Stimulated activated CD4-positive, alpha-beta T cell treated with anti-CD3 and anti-CD28 coated beads, Interleukin-12 subunit alpha, Interleukin-12 subunit beta, amount 100 ng/mL, for 48 hours (primary cell): ENCODE results near the gene PRKAG2.
A peak's percentile ranks its signal among the peaks of the same experiment; 100 is the strongest.
"Not testable (repeated sequence)": the region's sequence is repeated elsewhere in the genome, so short reads cannot be mapped to it uniquely, and the experiment has no call there.

Experiments used
- DNase-seq, 3 donors: peaks; one replicate each; pipeline ENCODE4 v3.0.0-alpha.2; 2020; ENCODE audit warnings: low read depth in 2 of 3, low spot score in 1 of 3

PRKAG2 gene

DNA sequence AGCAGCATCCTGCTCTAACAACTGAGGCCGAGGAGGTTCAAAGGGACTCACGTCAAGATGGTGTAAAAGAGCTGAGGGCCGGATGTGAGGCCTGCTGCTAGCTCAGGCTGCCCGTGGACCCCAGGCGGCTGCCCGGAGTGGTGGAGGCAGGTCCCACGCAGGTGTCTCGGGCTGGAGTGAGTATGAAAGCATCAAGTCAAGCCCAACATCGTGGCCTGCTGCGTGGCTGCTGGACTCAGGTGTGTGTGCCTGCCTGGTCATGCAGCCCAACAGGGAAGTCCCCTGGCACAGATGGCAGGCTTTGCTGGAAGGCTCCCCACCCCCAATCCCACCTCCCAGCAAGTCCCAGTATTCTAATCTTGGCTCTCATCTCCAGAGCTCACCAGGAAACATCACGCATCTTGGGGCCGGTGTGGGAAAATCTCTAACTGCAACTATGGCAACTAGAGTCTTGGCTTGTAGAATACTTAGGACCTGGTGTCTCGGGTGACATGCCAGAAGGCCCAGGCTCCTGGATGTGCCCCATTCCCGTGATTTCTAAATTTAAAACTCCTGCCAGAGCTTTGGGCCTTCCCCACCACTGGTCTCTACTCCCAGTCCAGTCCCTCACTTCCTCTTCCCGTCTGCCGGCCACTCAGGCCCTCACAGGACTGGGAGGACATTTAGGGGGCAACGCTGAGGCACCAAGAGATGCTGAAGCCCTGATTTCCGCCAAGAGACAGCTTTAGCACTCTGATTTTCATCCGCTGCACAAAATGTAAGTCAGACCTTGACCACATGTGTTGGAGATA is 85.9 kb downstream of the PRKAG2 start:
- DNase-seq = no peak

DNA sequence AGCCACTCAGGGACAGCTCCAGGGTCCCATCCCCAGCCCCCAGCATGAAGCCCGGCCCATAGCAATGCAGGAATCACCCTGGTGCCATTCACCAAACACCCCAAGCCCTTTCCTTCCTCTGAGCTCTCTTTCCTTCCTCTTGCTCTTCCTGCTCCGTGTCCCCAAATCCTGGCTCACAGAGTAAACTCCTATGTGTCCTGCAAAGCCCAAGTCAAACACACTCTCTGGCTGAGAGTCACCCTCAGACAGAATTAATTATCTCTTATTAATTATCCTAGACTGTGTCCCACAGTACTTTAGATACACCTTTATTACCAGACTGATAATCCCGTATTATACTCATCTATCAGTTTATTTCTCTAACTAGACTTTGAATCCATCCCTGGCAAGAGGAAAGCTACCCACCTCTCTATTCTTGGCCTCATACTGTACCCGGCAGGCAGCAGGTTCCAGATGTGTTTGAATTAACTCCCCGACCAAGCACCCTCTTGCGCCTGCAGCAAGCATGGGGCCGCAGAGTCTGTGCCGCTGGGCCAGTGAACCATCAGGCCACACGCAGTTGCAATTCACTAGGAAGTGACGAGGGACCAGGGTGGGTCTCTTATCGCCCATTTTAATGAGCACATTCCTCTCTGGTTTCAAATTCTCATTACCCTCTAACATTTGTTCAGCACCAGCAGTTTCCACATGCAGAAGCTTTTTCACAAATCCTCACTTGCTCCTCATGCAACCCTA is 86.7 kb downstream of the PRKAG2 start:
- no peak for DNase-seq

DNA sequence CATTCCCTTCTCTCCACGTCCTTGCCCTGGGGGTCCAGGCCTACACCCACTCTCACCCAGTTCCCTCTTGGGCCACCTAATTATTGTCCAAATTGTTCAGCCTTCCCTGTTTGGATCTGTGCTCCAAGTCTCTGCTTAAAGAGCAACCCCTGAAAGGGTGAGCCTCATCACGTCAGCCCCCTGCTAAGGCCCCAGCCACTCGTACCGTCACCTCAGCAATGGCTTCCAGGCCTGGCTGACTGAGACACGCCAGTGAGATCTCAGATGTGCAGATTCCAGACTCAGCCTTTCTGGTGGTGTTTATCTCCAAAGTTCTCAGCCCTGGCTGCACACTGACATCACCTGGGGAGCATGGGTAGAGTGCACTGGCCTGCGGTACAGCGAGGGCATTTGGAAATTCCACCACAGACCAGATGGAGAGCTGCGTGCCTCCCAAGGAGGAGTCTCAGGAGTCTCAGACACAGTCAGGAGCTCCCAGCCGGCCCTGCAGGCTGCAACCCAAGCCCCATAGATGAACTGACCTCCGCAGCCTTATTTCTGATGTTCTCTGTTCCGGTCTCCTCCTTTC is 87.5 kb downstream of the PRKAG2 start:
- DNase-seq = no peak

- DNase-seq = no peak
Measured at GRCh38 chr7:151787348-151787747, 89.6 kb downstream of the PRKAG2 start.

- no peak for DNase-seq
Measured at GRCh38 chr7:151786936-151787335, 90.0 kb downstream of the PRKAG2 start.

- DNase-seq = no peak
Measured at GRCh38 chr7:151786241-151786640, 90.7 kb downstream of the PRKAG2 start.

GRCh38 chr7:151785681-151785965 is 91.3 kb downstream of the PRKAG2 start:
- no peak for DNase-seq

DNA sequence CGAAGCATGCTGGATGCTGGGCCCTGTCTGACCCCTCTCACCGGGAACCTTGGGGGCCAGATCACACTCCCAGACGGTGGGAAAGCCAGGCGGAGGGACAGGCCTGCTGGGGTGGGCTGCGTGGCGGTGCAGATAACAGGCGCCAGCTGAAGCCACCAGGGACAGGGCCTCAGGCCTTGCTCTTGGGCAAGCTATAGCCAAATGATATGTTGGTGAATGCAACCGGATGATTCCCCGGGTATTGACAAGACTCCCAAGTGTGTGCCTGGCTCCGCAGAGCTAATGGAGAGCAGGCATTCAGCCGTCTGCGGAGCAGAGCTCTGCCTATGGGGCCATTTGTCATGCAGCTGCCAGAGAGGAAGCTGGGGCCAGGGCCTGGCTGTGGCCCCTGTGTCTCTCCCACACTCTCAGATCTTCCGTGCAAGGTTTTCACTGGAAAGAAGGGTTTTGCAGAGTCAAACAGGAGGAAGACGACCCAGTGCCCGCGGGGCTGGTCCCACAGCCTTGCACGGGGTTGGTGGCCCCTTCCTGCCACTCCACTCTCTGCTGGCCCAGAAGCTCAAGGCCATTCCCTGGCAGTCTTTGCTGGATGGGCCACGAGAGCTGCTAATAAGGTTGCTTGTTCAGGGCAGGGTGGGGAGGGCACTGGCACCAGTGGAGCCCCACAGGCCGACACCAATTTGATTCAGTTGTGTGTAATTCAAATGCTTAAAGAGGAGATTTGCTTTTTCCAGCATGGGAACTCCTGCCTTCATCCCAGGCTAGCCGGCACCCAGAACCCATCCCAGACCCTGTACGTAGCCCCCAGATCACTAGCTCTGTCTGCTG is 91.8 kb downstream of the PRKAG2 start:
- no peak for DNase-seq

DNA sequence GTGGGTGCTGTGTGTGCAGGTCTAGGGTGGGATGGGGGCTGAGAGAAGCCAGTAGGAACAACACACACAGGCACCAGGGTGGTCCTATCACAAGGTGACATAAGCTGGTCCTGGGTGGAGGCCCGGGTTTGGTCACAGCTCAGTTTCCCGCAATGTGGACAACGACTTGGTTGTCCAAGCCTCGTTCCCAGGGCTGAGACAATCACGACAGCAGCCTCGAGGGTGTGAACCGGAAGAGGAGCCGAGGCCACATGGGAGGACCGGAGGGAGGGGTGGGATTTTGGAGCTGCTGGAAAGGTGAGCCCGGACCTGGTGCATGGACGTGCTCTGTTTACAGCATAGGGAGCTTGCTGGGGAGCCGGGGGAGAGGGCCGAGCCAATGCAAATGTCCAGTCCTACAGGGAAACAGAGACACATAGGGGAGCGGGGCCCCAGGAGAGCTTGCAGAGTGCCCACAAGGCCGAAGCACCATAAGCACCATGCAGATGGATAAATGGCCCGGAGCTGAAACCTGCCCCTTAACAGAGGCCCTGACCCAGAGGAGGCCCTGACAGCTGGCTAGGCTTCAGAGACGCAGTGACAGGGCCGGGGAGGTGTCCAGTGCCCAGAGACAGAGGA is 92.8 kb downstream of the PRKAG2 start:
- DNase-seq = no peak

- DNase-seq = peak; percentile 55 to 65 (median 55)
Measured at GRCh38 chr7:151782598-151783448, 94.1 kb downstream of the PRKAG2 start.

DNA sequence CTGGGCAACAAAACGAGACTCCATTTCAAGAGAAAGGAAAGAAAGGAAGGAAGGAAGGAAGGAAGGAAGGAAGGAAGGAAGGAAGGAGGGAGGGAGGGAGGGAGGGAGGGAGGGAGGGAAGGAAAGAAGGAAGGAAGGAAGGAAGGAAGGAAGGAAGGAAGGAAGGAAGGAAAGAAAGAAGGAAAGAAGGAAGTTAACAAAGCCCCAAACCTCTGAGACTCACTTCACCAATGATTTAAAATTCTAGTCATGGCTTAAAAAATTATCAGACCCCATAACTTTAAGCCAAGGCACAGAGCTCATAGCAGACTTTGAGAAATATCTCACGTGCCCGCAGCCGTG is 94.7 kb downstream of the PRKAG2 start:
- not testable (repeated sequence) for DNase-seq

DNA sequence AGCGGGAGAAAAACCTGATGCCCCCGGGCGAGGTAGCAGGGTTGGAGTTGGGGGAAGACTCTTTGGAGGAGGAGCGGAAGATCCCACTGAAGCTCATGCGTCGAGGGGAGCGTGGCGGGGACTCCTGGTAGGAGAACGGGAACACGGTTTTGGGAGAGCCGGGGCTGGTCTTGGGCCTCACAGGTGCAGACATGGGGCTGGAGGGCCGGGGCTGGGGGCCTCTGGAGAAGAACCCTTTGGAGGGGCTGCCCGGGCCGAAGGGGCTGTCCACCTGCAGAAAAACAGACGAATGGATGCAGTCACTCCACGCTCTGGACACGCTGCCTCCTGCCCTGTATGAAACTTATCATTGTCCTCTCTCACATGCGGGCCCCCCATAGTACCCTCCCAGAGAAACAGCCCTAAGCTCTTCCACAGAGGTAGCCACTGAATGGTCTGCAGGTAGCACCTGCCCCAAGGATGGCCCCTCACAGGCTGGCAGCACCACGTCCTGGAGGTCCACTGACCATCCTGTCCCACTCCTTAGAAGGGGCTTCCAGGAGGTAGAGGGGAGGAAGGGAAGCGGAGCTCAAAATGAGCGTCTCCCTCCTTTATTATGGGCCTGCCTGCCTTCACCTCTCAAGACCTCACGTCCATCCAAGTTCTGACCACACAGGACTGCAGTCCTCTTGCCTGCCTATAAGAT is 95.6 kb downstream of the PRKAG2 start:
- DNase-seq = no peak

DNA sequence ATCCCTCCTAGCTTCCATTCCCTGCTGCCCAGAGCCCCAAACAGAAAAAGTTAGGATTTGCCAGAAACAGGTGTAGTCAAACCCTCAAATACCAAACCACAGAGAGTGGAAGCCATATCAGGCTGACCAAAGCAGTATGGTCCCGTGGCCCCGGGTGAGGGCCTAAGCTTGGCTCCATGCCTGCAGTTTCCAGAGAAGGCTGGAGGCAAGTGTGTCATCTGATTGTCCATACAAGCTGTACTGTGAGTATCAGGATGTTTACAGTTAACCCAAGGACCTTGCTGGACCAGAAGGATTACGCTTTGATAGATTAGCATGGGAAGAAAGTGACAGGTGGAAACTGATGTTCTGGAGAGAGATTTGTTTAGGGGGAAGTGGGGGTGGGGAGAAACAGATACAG is 96.3 kb downstream of the PRKAG2 start:
- DNase-seq = no peak

GRCh38 chr7:151779678-151780077 is 97.2 kb downstream of the PRKAG2 start:
- DNase-seq = no peak

DNA sequence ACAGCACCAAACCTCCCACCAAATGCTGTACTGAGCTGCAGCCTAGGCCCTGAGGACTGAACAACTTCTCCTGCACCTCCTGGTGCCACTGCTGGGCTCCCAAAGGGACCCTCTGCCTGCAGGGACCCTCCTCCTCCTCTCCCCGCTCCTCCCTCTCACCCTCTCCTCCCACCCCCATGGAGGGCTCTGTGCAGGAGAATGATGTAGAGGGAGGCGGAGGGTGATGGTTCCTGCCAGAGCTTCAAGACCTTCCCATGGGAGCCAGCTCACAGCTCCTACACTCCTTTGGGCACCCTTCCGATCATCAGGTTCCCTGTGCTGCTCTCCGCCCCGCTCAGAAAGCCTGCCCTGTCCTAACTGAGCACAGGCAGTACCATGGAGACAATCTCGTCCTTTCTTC is 97.7 kb downstream of the PRKAG2 start:
- no peak for DNase-seq

DNA sequence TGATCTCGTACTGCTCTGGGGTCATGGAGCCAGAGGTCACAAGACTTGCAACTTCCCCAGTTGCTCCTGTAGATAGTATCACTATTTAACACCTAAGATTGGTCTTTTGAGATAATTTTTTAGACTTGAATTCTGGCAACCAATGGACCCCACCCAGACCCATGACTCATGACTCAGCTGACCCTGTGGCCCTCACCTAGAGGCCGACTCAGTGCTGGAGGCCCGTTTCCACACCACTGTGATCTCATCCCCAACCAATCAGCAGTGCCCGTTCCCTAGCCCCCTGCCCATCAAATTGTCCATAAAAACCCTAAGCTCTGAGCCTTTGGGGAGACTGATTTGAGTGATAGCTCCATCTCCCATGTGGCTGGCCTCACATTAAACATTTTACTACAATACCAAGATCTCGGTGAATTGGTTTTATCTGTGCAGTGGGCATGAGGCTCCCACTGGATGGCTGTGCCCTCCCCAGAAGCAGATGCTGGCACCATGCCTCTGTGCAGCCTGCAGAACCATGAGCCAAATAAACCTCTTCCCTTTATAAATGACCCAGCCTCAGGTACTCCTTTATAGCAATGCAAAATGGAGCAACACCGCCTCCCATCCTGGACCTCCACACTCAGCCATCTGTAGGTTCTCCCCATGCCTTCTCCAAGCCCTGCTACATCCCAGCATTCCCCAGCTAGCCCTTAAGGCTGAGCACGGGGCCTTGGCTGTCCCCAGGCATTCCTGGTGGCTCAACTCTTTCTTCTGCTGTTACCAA is 98.8 kb downstream of the PRKAG2 start:
- DNase-seq = no peak

- DNase-seq = no peak
Measured at GRCh38 chr7:151777495-151777880, 99.4 kb downstream of the PRKAG2 start.

- DNase-seq = no peak
Measured at GRCh38 chr7:151776876-151777494, 99.9 kb downstream of the PRKAG2 start.

DNA sequence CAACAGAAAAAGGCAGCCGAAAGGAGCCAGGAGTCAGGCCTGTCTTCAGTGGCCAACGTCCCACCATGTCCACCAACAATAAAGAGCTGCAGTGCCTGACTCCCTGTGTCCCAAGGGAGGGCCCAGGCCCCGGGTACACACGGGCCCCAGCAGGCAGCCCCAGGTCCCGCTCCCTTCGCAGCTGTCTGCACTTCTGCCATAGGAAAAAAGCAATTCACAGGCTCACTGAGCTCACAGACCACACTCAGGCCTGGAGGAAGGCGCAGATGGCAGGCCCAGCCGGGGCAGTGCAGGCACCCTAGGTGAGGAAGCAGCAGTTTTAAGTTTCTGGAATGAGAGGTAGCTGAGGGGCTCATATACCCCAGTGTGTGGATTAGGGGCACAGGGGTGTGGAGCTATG is 100.5 kb downstream of the PRKAG2 start:
- no peak for DNase-seq
